WI38 (cell line): Measurements from ENCODE around the gene CD6.

Source experiments
- H3K4me3 ChIP-seq: 2 replicates; pipeline ENCODE4 v1.5.1; 2011; ENCODE audit warnings: low read depth, mild to moderate bottlenecking, control low read depth, low read length
- CTCF ChIP-seq: IDR thresholded peaks from 2 replicates; pipeline ENCODE4 v1.5.1; 2012; ENCODE audit warnings: low read depth, mild to moderate bottlenecking, control low read depth, low read length

The CD6 gene

GRCh38 chr11:61049859-61050258 is 78.4 kb downstream of the CD6 start:
- no peak for TF ChIP-seq CTCF
- no peak overlapping the region for H3K4me3 ChIP-seq

GRCh38 chr11:61052182-61052972 is 80.9 kb downstream of the CD6 start:
- H3K4me3 ChIP-seq, result no peak overlapping the region
- no peak for TF ChIP-seq CTCF

GRCh38 chr11:61053191-61053590 is 81.7 kb downstream of the CD6 start:
- TF ChIP-seq CTCF, result no peak
- H3K4me3 ChIP-seq, result no peak overlapping the region

GRCh38 chr11:61054513-61054912 is 83.0 kb downstream of the CD6 start:
- no peak overlapping the region for H3K4me3 ChIP-seq
- TF ChIP-seq CTCF, result no peak

- no peak for TF ChIP-seq CTCF
- no peak overlapping the region for H3K4me3 ChIP-seq
Observed at GRCh38 chr11:61054927-61055562, 83.6 kb downstream of the CD6 start.

GRCh38 chr11:61055776-61056175 is 84.3 kb downstream of the CD6 start:
- no peak for TF ChIP-seq CTCF
- no peak overlapping the region for H3K4me3 ChIP-seq

GRCh38 chr11:61056571-61056970 is 85.1 kb downstream of the CD6 start:
- H3K4me3 ChIP-seq, result no peak overlapping the region
- TF ChIP-seq CTCF, result no peak
